Tibial nerve (tissue), 4 donors: Measurements from ENCODE around the gene TRIP12. TPM values are rescaled to one million over a fixed set of nuclear protein-coding genes. Genes with fewer than 3 reads are reported as not detected.
A peak's percentile ranks its signal among the peaks of the same experiment; 100 is the strongest.
"Not testable (repeated sequence)": the region's sequence is repeated elsewhere in the genome, so short reads cannot be mapped to it uniquely, and the experiment has no call there.

Experiments
- DNase-seq, 2 donors: peaks; one replicate each; pipeline ENCODE4 v3.0.0-alpha.2; 2019; ENCODE audit warnings: low spot score in 2 of 2
- H3K27ac ChIP-seq, 4 donors: fragments of 200-600 bp; sonication (generic) in 3 of 4; one replicate each; pipeline ENCODE4 v1.5.1; 2017 to 2019; ENCODE audit warnings: mild to moderate bottlenecking in 1 of 4
- H3K27me3 ChIP-seq, 2 donors: fragments of 200-600 bp; sonication (generic) in 1 of 2; one replicate each; pipeline versions ENCODE4 v1.5.1 to v1.6.0; 2017 to 2019
- H3K36me3 ChIP-seq, 3 donors: fragments of 200-600 bp; sonication (generic); one replicate each; pipeline ENCODE4 v1.5.1; 2018 to 2019
- H3K4me1 ChIP-seq, 4 donors: fragments of 200-600 bp; sonication (generic) in 3 of 4; one replicate each; pipeline ENCODE4 v1.5.1; 2017 to 2019
- H3K4me3 ChIP-seq, 4 donors: fragments of 200-600 bp; sonication (generic) in 3 of 4; one replicate each; pipeline ENCODE4 v1.5.1; 2017 to 2019; ENCODE audit warnings: mild to moderate bottlenecking in 1 of 4, moderate library complexity in 1 of 4
- H3K9me3 ChIP-seq, 4 donors: fragments of 200-600 bp; sonication (generic) in 3 of 4; one replicate each; pipeline ENCODE4 v1.5.1; 2017 to 2019
- CTCF ChIP-seq, 5 experiments: fragments of 200-600 bp in 3 of 5; fragments of 450-650 bp in 2 of 5; sonication (generic) in 3 of 5; IDR thresholded peaks; one replicate each; pipeline ENCODE4 v1.5.1; 2016 to 2019; ENCODE audit warnings: antibody characterized with exemption in 5 of 5, mild to moderate bottlenecking in 3 of 5, moderate library complexity in 2 of 5
- EP300 ChIP-seq, 2 donors: sonication (generic); formaldehyde crosslinking; IDR thresholded peaks; one replicate each; pipeline ENCODE4 v1.6.1; 2017; ENCODE audit warnings: antibody characterized with exemption in 2 of 2, mild to moderate bottlenecking in 1 of 2
- POLR2A ChIP-seq, 2 donors: fragments of 450-650 bp; IDR thresholded peaks; one replicate each; pipeline ENCODE4 v1.6.1; 2017; ENCODE audit warnings: antibody characterized with exemption in 2 of 2, mild to moderate bottlenecking in 2 of 2, moderate library complexity in 2 of 2
- whole genome bisulfite sequencing, 2 donors: methylation state at CpG; one replicate each; pipeline ENCODE4 v1.1.5; 2018; 5-methylcytosine and 5-hydroxymethylcytosine counted together
- total RNA-seq, 4 donors: library from RNA; depleted of rRNA; stranded (reverse); fragments of >200 nt; gene quantifications; one replicate each; pipeline ENCODE4 v1.1.0, GENCODE V29; 2016

The TRIP12 gene
- 100 to 1,000 TPM; 190 to 210 (median 202) TPM for total RNA-seq

GRCh38 chr2:229921892-229922448, at the start of gene TRIP12:
TRIP12 (minus strand) TSS chr2:229922009; CDS start chr2:229880079, 41,930 bp downstream.
- TF ChIP-seq CTCF (IDR thresholded peaks at IDR 0.05) (peak in 2 of 5 experiments; percentile 7 to 10), POLR2A (IDR thresholded peaks at IDR 0.05) (no peak), EP300 (IDR thresholded peaks at IDR 0.05) (peak; percentile 20 to 88)
- H3K27me3 ChIP-seq = no peaks in the 10 kb centered on the region
- peaks cover 0 to 9% (median 0%) of the 10 kb centered on the region in 3 donors for H3K36me3 ChIP-seq
- peak; percentile 82 to 90 for DNase-seq
- H3K4me1 ChIP-seq = peaks cover 0 to 37% (median 18%) of the 10 kb centered on the region in 4 donors
- H3K27ac ChIP-seq = peak within 1 kb of the TSS; percentile 94 to 99 (median 95)
- H3K9me3 ChIP-seq = no peaks in the 10 kb centered on the region
- 1 to 2% methylated on average over 33 to 35 of the region's 49 CpGs for WGBS, 2 donors
- H3K4me3 ChIP-seq = peak within 1 kb of the TSS; percentile 69 to 97 (median 96)

- Histone ChIP-seq H3K27me3 (no peaks in the 10 kb centered on the region), H3K27ac (no peak overlapping the region), H3K4me1 (peaks cover 0 to 3% (median 0%) of the 10 kb centered on the region in 4 donors), H3K9me3 (no peaks in the 10 kb centered on the region), H3K4me3 (no peak overlapping the region), H3K36me3 (no peaks in the 10 kb centered on the region)
- TF ChIP-seq CTCF (IDR thresholded peaks at IDR 0.05) (no peak), EP300 (IDR thresholded peaks at IDR 0.05) (no peak), POLR2A (IDR thresholded peaks at IDR 0.05) (no peak)
- WGBS, 2 donors = 91 to 94% methylated on average over 3 of the region's 3 CpGs
- DNase-seq = no peak
Observed at GRCh38 chr2:229971298-229971790, 49.5 kb upstream of the TRIP12 start.

- no peak for TF ChIP-seq EP300 (IDR thresholded peaks at IDR 0.05)
- no peak for TF ChIP-seq CTCF (IDR thresholded peaks at IDR 0.05)
- TF ChIP-seq POLR2A (IDR thresholded peaks at IDR 0.05) = no peak
- Histone ChIP-seq H3K27ac (no peak overlapping the region), H3K27me3 (no peaks in the 10 kb centered on the region), H3K4me1 (peaks cover 0 to 3% (median 0%) of the 10 kb centered on the region in 4 donors), H3K4me3 (no peak overlapping the region), H3K9me3 (no peaks in the 10 kb centered on the region), H3K36me3 (no peaks in the 10 kb centered on the region)
- no peak for DNase-seq
- 71 to 72% methylated on average over 3 of the region's 3 CpGs for WGBS, 2 donors
Observed at GRCh38 chr2:229970406-229970805, 48.6 kb upstream of the TRIP12 start.

- DNase-seq = no peak
- TF ChIP-seq CTCF (IDR thresholded peaks at IDR 0.05) (no peak), POLR2A (IDR thresholded peaks at IDR 0.05) (no peak), EP300 (IDR thresholded peaks at IDR 0.05) (no peak)
- Histone ChIP-seq H3K27me3 (no peaks in the 10 kb centered on the region), H3K9me3 (no peaks in the 10 kb centered on the region), H3K27ac (no peak overlapping the region), H3K4me1 (peaks cover 0 to 3% (median 0%) of the 10 kb centered on the region in 4 donors), H3K36me3 (no peaks in the 10 kb centered on the region), H3K4me3 (no peak overlapping the region)
- 77 to 79% methylated on average over 3 of the region's 3 CpGs for WGBS, 2 donors
Observed at GRCh38 chr2:229969921-229970320, 48.1 kb upstream of the TRIP12 start.

- not testable (repeated sequence) for H3K27me3 ChIP-seq
- 88 to 91% methylated on average over 9 of the region's 9 CpGs for WGBS, 2 donors
Observed at GRCh38 chr2:229963596-229963995, 41.8 kb upstream of the TRIP12 start.

More at GRCh38 chr2:229963596-229963995, 41.8 kb upstream of the TRIP12 start:
- not testable (repeated sequence) for H3K4me1 ChIP-seq, H3K27ac ChIP-seq, H3K36me3 ChIP-seq, DNase-seq, H3K9me3 ChIP-seq, H3K4me3 ChIP-seq
